ENCODE results near the gene KRTAP22-1. TPM values are rescaled to one million over a fixed set of nuclear protein-coding genes. Genes with fewer than 3 reads are reported as not detected.

Gene KRTAP22-1
- total and polyA plus RNA-seq, 2 experiments from 2014 or later = not detected

- DNase-seq (ENCODE audit: low spot score) = no peak
- no peak for ATAC-seq
- Histone ChIP-seq H2AFZ (no peak within 1 kb of the TSS), H3K9me2 (ENCODE audit: insufficient read depth) (no peaks in the 10 kb centered on the region), H3K27ac (ENCODE audit: low read depth) (no peak within 1 kb of the TSS), H3K27me3 (ENCODE audit: insufficient read depth) (no peaks in the 10 kb centered on the region), H4K20me1 (replicated peaks; ENCODE audit: insufficient read depth) (no peaks in the 10 kb centered on the region), H3K4me2 (no peak within 1 kb of the TSS), H3F3A (replicated peaks; ENCODE audit: low read depth) (no peaks in the 10 kb centered on the region), H3K4me3 (no peak within 1 kb of the TSS), H3K79me2 (replicated peaks; ENCODE audit: insufficient read depth) (no peaks in the 10 kb centered on the region), H3K4me1 (ENCODE audit: insufficient read depth) (no peaks in the 10 kb centered on the region), H3K36me3 (ENCODE audit: insufficient read depth) (no peaks in the 10 kb centered on the region)
- Mint-ChIP-seq H3K9me3 (no peaks in the 10 kb centered on the region), H3K4me1 (no peaks in the 10 kb centered on the region), H3K27me3 (ENCODE audit: insufficient read depth, low read depth, poor library complexity) (no peaks in the 10 kb centered on the region), H3K36me3 (ENCODE audit: low read depth) (no peaks in the 10 kb centered on the region), H3K4me3 (no peak within 1 kb of the TSS), H3K27ac (no peak within 1 kb of the TSS)
- TF ChIP-seq CTCF (conservative IDR thresholded peaks at IDR 0.05; ENCODE audit: low read depth in 2 of 2) = no peak
- TF ChIP-seq POLR2AphosphoS5 (IDR thresholded peaks at IDR 0.05; ENCODE audit: low read depth) = no peak
- TF ChIP-seq EZH2 (IDR thresholded peaks at IDR 0.05; ENCODE audit: low read depth, unreplicated experiment) = no peak
- TF ChIP-seq ZNF462 (CRISPR knock-in tag; IDR thresholded peaks at IDR 0.05) = no peak
- TF ChIP-seq, protein P1, sequence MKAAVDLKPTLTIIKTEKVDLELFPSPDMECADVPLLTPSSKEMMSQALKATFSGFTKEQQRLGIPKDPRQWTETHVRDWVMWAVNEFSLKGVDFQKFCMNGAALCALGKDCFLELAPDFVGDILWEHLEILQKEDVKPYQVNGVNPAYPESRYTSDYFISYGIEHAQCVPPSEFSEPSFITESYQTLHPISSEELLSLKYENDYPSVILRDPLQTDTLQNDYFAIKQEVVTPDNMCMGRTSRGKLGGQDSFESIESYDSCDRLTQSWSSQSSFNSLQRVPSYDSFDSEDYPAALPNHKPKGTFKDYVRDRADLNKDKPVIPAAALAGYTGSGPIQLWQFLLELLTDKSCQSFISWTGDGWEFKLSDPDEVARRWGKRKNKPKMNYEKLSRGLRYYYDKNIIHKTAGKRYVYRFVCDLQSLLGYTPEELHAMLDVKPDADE (IDR thresholded peaks at IDR 0.05) = no peak
- TF ChIP-seq STAT1 (IDR thresholded peaks at IDR 0.05; ENCODE audit: unreplicated experiment) = no peak
- TF ChIP-seq NANOG (IDR thresholded peaks at IDR 0.05; ENCODE audit: borderline replicate concordance) = no peak
These were observed 2.1 kb upstream of the KRTAP22-1 start, which contains the start of gene KRTAP6-2 for GRCh38 chr21:30598802-30599201. Gene KRTAP6-2, minus strand, starts transcription at chr21:30598902. Its CDS starts 28 bp downstream, at chr21:30598874.

Data from GM23338 (cell line).